Rectal smooth muscle tissue (tissue), 1 donor: Measurements from ENCODE around the gene CHD6.

ENCODE experiments used
- H3K27ac ChIP-seq: one replicate; pipeline ENCODE4 v1.7.0; 2013; ENCODE audit warnings: low read depth, low read length, inconsistent platforms
- H3K27me3 ChIP-seq: one replicate; pipeline ENCODE4 v1.7.0; 2013; ENCODE audit warnings: low read length; ENCODE audit not compliant: control insufficient read depth, insufficient read depth
- H3K36me3 ChIP-seq: one replicate; pipeline ENCODE4 v1.7.0; 2013; ENCODE audit warnings: low read length; ENCODE audit not compliant: control insufficient read depth, insufficient read depth
- H3K4me1 ChIP-seq: one replicate; pipeline ENCODE4 v1.7.0; 2013; ENCODE audit warnings: low read length; ENCODE audit not compliant: control insufficient read depth, insufficient read depth
- H3K4me3 ChIP-seq: one replicate; pipeline ENCODE4 v1.7.0; 2013; ENCODE audit warnings: low read length
- H3K9ac ChIP-seq: one replicate; pipeline ENCODE4 v1.7.0; 2013; ENCODE audit warnings: low read length

The CHD6 gene

DNA sequence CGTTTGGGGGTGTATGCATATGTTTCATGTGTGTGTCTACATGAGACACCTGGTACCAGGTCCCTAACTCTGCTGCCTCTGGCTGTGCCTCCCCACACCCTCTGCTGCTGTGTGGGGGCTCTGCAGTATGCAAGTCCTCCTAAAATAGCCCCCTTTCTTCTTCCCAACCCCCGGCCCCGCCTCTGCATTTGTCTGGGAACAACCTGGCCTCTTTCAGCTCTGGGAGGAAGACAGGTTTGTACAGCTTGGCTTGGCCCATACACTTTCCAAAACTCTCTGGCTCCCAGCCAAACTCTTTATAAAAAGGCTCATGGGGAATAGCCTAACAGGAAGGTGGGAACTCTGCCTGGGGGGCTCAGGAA is 224.5 kb downstream of the CHD6 start:
- Histone ChIP-seq H3K27ac (no peak overlapping the region), H3K4me3 (no peak overlapping the region), H3K4me1 (no peaks in the 10 kb centered on the region), H3K9ac (no peak overlapping the region), H3K27me3 (no peaks in the 10 kb centered on the region), H3K36me3 (no peaks in the 10 kb centered on the region)

DNA sequence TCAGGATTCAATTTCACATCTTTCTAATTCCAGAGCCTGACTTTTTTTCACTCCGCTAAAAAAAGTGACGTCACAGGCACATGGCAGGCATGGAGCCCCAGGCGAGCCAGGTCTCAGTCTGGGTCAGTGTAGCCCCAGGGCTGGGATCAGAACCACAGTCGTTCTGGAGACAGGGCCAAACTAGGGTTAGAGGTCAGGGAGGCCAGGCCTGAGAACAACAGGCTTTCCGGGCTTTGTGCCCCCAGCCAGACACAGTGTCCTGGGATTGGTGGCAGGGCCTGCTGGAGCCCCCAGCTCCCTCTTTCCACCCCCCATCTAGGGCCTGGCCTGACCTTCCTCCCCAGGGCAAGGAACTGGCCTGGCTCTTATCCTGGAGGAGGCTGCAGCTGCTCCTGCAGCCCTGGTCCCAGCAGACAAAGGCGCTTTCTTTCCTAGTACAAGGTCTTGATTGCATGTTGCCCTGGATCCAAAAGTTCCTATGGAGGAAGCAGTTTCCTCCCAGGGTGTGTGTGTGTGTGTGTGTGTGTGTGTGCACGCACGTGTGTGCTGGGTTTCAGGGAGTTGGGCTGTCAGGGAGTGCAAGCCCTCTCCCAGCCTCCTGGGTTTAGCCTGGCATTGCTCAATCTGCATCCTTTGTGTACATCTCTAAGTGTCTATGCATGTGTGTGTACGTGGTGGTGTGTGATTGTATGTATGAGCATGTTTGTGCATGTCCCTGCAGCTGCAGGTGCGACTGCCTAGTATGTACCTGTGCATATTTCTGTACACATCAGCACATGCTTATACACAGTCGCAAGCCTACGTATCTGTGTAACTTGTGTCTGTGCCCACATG is 225.1 kb downstream of the CHD6 start:
- Histone ChIP-seq H3K27ac (no peak overlapping the region), H3K36me3 (no peaks in the 10 kb centered on the region), H3K27me3 (no peaks in the 10 kb centered on the region), H3K4me1 (no peaks in the 10 kb centered on the region), H3K9ac (no peak overlapping the region), H3K4me3 (no peak overlapping the region)

DNA sequence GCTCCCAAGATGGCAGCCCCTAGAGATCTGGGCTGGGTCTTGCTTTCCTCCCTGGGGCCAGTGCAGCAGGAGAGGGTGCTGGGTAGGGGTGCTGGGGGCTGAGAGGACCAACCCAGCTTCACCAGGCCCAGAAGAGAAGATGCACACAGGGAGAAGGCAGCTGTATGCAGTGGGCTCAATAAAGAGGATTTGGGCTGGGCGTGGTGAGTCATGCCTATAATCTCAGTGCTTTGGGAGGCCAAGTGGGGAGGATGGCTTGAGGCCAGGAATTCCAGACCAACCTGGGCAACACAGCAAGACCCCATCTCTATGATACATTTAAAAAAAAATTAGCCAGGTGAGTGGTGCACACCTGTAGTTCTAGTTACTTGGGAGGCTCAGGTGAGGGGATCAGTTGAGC is 225.9 kb downstream of the CHD6 start:
- Histone ChIP-seq H3K9ac (no peak overlapping the region), H3K4me3 (no peak overlapping the region), H3K4me1 (no peaks in the 10 kb centered on the region), H3K27me3 (no peaks in the 10 kb centered on the region), H3K36me3 (no peaks in the 10 kb centered on the region), H3K27ac (no peak overlapping the region)

DNA sequence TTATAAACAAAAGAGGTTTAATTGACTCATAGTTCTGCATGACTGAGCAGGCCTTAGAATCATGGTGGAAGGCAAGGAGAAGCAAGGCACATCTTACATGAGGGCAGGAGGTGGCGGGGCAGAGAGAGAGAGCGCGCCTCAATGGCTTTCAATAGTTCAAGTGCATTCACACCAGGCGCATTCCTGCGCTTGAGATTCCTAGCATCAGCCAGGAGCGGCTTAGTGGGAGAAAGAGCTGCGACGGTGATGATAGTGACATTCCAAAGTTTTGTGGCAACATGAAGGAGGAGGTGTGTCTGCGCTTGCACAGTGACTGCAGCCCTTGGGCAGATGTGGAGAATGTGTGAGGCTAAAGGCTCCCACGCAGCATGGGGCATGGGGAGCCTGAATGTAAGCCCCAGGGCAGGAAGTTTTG is 226.6 kb downstream of the CHD6 start:
- Histone ChIP-seq H3K36me3 (no peaks in the 10 kb centered on the region), H3K4me1 (no peaks in the 10 kb centered on the region), H3K4me3 (no peak overlapping the region), H3K27ac (no peak overlapping the region), H3K9ac (no peak overlapping the region), H3K27me3 (no peaks in the 10 kb centered on the region)

DNA sequence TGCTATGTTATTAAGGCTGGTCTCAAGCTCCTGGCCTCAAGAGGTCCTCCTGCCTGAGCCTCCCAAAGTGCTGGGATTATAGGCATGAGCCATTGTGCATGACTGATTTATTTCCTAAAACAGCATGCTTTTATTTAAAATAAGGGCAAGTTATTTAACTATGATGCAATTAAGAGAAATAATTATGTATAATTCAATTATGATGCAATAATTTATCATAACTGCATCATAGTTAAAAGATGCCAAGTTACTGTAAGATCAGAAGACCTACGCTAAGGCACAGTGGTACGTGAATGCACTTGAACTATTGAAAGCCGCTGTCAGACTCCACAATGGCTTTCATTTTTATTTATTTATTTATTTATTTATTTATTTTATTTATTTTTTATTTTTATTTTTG is 227.3 kb downstream of the CHD6 start:
- Histone ChIP-seq H3K9ac (no peak overlapping the region), H3K4me1 (no peaks in the 10 kb centered on the region), H3K36me3 (no peaks in the 10 kb centered on the region), H3K27me3 (no peaks in the 10 kb centered on the region), H3K4me3 (no peak overlapping the region), H3K27ac (no peak overlapping the region)

DNA sequence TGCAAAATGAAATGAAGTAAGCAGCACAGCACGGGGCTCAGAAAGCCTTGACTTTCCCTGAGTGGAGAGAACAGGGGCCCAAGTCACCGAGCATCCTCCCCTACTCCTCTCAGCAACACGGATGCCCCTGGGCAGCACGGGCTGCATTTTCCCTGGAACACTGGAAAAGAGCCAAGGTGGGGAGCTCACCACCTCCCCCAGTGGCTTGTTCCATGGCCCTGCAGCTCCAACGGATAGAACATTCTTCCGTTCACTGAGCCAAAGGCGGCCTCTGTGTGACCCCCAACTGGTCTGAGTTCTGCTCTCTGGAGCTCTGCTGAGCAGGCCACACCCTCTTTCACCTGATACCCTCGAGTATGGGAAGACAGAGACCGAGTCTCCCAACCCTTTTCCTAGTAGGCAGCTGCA is 230.7 kb downstream of the CHD6 start:
- no peak overlapping the region for H3K27ac ChIP-seq
- no peaks in the 10 kb centered on the region for H3K36me3 ChIP-seq
- H3K9ac ChIP-seq, result no peak overlapping the region
- H3K4me1 ChIP-seq, result no peaks in the 10 kb centered on the region
- no peaks in the 10 kb centered on the region for H3K27me3 ChIP-seq
- no peak overlapping the region for H3K4me3 ChIP-seq

DNA sequence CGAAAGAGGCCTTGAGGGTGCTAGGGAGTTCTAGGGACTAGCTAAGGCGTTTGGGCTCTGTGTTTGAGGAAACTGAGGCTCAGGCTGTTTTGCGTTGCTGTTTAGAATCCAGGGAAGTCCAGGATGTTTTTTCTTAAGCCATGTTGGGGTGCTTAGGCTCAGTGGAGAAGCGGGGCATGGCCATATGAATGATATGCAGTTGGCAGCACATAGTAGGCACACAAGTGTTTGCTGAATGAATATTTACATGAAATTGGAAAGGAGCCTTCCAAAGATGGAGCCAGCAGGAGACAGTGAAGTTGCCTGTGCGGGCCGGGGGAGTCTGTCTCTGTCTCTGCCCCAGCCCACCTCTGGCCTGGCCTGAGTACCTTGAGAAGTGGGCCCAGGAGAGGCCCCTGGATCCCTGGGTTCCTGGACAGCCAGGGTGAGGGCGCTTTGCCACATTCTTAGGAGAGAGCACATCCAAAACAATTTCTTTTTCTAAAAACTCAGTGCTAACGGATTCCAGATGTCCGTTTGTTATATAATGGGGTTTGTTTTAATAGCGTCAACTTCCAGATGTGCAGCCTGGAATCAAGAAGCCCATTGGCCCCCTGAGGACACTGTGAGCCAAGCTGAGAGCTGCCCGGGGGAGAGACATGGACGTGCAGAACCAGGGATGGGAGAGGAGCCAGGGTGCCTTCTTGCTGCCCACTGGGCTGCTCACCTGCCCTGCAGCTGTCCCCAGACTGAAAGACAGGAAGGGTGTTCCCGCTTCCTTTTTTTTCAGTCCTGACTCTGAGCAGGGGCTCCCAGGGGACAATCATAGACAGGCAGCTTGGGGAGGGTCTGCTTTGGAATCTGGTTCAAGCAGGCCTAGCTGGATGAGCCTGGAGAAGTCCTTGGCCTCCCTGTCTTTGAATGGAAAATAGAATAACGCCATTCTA is 231.4 kb downstream of the CHD6 start:
- no peaks in the 10 kb centered on the region for H3K27me3 ChIP-seq
- H3K27ac ChIP-seq, result no peak overlapping the region
- no peak overlapping the region for H3K9ac ChIP-seq
- no peaks in the 10 kb centered on the region for H3K4me1 ChIP-seq
- no peaks in the 10 kb centered on the region for H3K36me3 ChIP-seq
- no peak overlapping the region for H3K4me3 ChIP-seq

DNA sequence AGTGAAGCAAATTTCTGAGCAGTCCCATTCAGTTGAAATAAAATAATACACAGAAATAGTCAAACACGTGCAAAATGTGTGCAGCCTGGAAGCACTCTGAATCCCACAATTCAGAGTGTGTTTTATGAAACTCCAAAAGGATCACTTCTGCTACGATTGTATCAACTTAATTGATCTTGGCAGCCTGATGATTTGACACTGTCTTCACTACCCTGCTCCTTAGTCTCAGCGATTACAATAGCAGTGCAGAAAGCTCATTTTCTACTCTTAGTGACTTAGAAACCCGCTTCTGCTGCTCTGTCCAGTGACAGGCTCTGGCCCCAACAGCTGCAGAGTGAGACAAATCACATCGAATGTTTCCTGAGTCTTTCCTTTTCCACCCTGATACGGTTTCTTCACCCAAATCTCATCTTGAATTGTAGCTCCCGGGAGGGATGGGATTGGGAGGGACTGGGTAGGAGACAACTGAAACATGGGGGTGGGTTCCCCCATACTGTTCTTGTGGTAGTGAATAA is 235.3 kb downstream of the CHD6 start:
- no peaks in the 10 kb centered on the region for H3K36me3 ChIP-seq
- no peak overlapping the region for H3K27ac ChIP-seq
- H3K27me3 ChIP-seq, result peaks cover 3% of the 10 kb centered on the region
- H3K4me1 ChIP-seq, result no peaks in the 10 kb centered on the region
- H3K4me3 ChIP-seq, result no peak overlapping the region
- no peak overlapping the region for H3K9ac ChIP-seq

DNA sequence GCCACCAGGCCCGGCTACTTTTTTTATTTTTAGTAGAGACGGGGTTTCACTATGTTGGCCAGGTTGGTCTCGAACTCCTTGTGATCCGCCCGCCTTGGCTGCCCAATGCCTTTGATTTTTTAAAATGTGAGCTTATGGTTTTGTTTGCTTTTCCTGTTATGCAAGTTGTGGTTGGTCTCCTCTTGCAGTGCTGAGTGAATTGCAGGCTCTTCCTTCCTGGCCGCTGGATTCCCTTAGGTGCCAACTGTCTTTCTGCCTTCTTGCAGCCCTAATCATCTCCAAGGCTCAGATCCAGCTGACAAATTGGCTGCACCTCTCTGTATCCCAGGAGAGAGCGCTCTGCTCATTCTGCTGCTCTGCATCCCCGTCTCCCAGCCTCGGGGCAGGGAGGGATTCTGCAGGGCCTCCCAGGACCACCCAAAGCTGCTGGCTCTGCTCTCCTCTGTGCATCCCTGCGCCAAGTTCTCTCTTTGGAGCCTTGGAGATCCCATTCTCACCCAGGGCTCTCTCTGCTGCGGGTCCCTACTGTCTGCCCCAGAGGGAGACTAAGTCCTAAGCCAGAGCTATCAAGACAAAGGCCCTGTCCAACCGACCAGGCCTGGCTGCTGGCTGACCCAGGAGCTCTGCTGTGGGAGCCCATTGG is 237.5 kb downstream of the CHD6 start:
- H3K9ac ChIP-seq, result no peak overlapping the region
- no peak overlapping the region for H3K4me3 ChIP-seq
- no peak overlapping the region for H3K27ac ChIP-seq
- H3K27me3 ChIP-seq, result peaks cover 3% of the 10 kb centered on the region
- no peaks in the 10 kb centered on the region for H3K36me3 ChIP-seq
- no peaks in the 10 kb centered on the region for H3K4me1 ChIP-seq

DNA sequence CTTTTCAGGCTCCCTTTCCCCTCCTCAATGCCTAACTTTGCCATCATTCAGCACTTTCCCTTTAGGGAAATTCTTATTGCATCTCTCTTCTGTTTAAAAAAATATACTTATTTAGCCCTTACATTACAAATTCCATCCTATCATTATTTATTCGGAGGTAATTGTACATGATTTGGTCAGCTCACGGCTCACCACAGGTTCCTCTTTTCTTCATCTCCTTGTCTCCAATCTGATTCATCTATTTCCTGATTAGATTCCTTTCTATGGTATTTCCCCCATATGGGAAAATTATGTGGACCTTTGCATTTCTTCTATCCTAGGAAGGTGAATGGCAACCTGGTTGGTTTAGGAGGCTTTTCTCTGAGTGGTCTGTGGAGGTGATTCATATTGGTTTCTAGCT is 238.6 kb downstream of the CHD6 start:
- Histone ChIP-seq H3K27me3 (peaks cover 6% of the 10 kb centered on the region), H3K9ac (no peak overlapping the region), H3K27ac (no peak overlapping the region), H3K36me3 (no peaks in the 10 kb centered on the region), H3K4me1 (no peaks in the 10 kb centered on the region), H3K4me3 (no peak overlapping the region)

DNA sequence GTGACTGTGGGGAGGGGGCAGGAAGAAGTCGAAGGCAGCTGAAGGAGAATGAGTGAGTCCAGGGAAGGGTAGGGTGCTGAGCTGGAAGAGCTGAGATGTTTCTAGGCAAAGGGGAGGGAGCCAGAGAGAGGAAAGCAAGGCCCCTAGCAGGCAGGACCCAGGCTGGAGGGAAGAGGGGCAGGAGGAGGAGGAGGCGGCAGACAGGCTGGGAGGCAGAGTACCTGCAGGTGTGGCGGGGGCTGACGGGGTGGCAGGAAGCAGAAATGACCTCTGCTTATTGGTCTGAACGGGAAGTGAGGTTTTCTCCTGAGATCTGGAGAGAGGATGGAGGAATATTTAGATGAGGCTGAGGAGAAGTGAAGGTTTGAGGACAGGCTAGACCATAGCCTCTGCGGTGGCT is 240.9 kb downstream of the CHD6 start:
- Histone ChIP-seq H3K4me1 (no peaks in the 10 kb centered on the region), H3K9ac (no peak overlapping the region), H3K27me3 (peaks cover 6% of the 10 kb centered on the region), H3K36me3 (no peaks in the 10 kb centered on the region), H3K4me3 (no peak overlapping the region), H3K27ac (no peak overlapping the region)

DNA sequence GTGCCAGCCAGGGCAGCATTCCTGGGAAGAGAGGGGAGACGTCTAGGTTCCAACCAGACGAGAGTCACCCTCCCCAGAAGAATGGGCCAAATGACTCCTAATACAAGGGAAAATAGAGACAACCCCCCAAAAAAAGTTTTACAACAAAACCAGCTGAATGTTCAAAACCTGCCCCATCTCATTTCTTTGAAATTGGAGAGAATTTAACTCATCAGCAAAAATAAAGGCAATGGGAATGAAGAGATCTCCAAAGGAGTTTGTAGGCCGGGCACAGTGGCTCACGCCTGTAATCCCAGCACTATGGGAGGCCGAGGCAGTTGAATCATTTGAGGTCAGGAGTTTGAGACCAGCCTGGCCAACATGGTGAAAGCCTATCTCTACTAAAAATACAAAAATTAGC is 241.8 kb downstream of the CHD6 start:
- H3K36me3 ChIP-seq, result no peaks in the 10 kb centered on the region
- peaks cover 6% of the 10 kb centered on the region for H3K27me3 ChIP-seq
- no peak overlapping the region for H3K4me3 ChIP-seq
- H3K4me1 ChIP-seq, result no peaks in the 10 kb centered on the region
- H3K27ac ChIP-seq, result no peak overlapping the region
- H3K9ac ChIP-seq, result no peak overlapping the region
